A673 (cell line): ENCODE results near the gene LGR4. TPM values are rescaled to one million over a fixed set of nuclear protein-coding genes. Genes with fewer than 3 reads are reported as not detected.

Experiments
- BruUV-seq: library from RNA; stranded (reverse); fragments of 400-500 nt; replicated peaks from 2 replicates; lab custom pipeline; 2021; lab: Mats Ljungman, UMichigan
- CTCF ChIA-PET: fragments of 300-600 bp; sonication (Branson Sonifier 250); formaldehyde crosslinking; loops from one replicate; lab custom pipeline; 2022; ENCODE audit warnings: antibody characterized with exemption; lab: Charles Lee
- POLR2A ChIA-PET: fragments of 300-600 bp; sonication (Branson Sonifier 250); formaldehyde crosslinking; loops from one replicate; lab custom pipeline; 2022; ENCODE audit warnings: antibody characterized with exemption; ENCODE audit not compliant: low non-redundant PET; lab: Charles Lee
- DNase-seq: peaks from one replicate; pipeline ENCODE4 v3.0.0-alpha.2; 2015; ENCODE audit warnings: low spot score
- H3K27ac ChIP-seq: fragments of 200-600 bp; sonication (generic); 2 replicates; pipeline ENCODE4 v1.5.1; 2016; ENCODE audit warnings: mixed run types, low read depth, mild to moderate bottlenecking, mixed read lengths, antibody characterized with exemption, low read length; ENCODE audit not compliant: poor library complexity, severe bottlenecking
- H3K27me3 ChIP-seq: fragments of 200-600 bp; sonication (generic); replicated peaks from 2 replicates; pipeline ENCODE4 v1.6.1; 2017; ENCODE audit warnings: mixed run types, low read depth, mild to moderate bottlenecking, mixed read lengths, antibody characterized with exemption, low read length; ENCODE audit not compliant: insufficient read depth, poor library complexity
- H3K36me3 ChIP-seq: fragments of 200-600 bp; sonication (generic); 2 replicates; pipeline ENCODE4 v1.6.1; 2016; ENCODE audit warnings: mixed run types, mild to moderate bottlenecking, mixed read lengths, antibody characterized with exemption, low read length; ENCODE audit not compliant: insufficient read depth, poor library complexity, severe bottlenecking
- H3K4me1 ChIP-seq: fragments of 200-600 bp; sonication (generic); 2 replicates; pipeline ENCODE4 v1.6.1; 2017; ENCODE audit warnings: mixed run types, mild to moderate bottlenecking, mixed read lengths, antibody characterized with exemption, low read length; ENCODE audit not compliant: insufficient read depth, poor library complexity, severe bottlenecking
- H3K4me3 ChIP-seq: fragments of 200-600 bp; sonication (generic); 2 replicates; pipeline ENCODE4 v1.5.1; 2016; ENCODE audit warnings: low read depth, mixed run types, mild to moderate bottlenecking, mixed read lengths, low read length; ENCODE audit not compliant: poor library complexity, severe bottlenecking
- H3K9me3 ChIP-seq: fragments of 200-600 bp; sonication (generic); 2 replicates; pipeline ENCODE4 v1.6.1; 2016; ENCODE audit warnings: mixed run types, low read depth, mild to moderate bottlenecking, mixed read lengths, antibody characterized with exemption, low read length; ENCODE audit not compliant: poor library complexity, severe bottlenecking
- CTCF ChIP-seq: fragments of 300-800, 200-600 bp; sonication (generic); conservative IDR thresholded peaks from 2 replicates; pipeline ENCODE4 v1.5.1; 2017; ENCODE audit warnings: low read depth, mild to moderate bottlenecking, antibody characterized with exemption, low read length, moderate library complexity, mixed read lengths
- EZH2 ChIP-seq: fragments of 200-600 bp; sonication (generic); IDR thresholded peaks from 2 replicates; pipeline ENCODE4 v1.6.1; 2017; ENCODE audit warnings: borderline replicate concordance, low read depth, mild to moderate bottlenecking, mixed read lengths, antibody characterized with exemption, low read length; ENCODE audit not compliant: poor library complexity, severe bottlenecking
- intact Hi-C: fragments of 100-400 bp; cut with micrococcal nuclease; formaldehyde crosslinking; loops from one replicate; pipeline ENCODE4 v1.10.0; 2022; ENCODE audit not compliant: unreplicated experiment
- total RNA-seq: library from RNA; stranded (reverse); gene quantifications from 2 replicates; pipeline ENCODE4 v1.2.3, GENCODE V29; 2021

LGR4 gene
- total RNA-seq, 1 experiment from 2014 or later, result 24.7 TPM

DNA sequence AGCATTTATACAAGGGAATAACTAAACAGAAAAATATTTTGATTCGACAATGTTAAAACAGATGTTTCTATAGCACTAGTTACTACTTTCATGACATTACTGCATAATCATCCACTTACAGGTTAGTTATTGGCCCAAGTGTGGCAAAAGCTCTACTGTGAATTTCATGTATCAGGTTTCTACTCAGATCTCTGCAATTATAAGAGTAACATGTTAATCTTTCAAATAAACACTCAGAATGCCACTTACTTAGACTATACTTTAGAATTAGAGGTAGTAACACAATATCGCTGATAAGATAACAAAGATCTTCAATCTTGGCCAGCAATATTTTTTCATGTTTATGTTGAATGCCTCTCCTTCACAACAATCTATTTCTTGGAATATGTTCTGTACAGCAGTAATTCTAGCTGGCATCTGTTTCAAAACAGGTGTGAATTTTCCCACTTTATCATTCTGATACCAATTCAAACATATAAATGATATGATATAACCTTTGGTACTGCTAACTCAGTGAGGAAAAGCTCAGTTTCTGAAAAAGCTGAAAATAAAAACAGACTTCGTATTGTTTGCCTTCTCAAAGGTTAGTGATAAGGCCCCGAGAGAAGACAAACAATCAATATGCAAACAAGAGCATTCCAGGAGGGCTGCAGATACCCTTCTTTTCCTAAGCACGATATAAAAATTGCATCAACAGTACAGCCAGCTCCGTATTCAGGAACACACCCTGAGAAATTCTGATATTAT lies 98.6 kb downstream of the LGR4 start:
- BruUV-seq, result no TSS peak
- DNase-seq, result no peak
- TF ChIP-seq EZH2, result no peak
- TF ChIP-seq CTCF, result no peak
- ChIA-PET CTCF (no interaction called here), POLR2A (no interaction called here)
- Histone ChIP-seq H3K4me3 (no peak overlapping the region), H3K36me3 (no peaks in the 10 kb centered on the region), H3K27me3 (no peaks in the 10 kb centered on the region), H3K9me3 (no peaks in the 10 kb centered on the region), H3K27ac (no peak overlapping the region), H3K4me1 (peaks cover 7% of the 10 kb centered on the region)
- intact Hi-C loops, result no loop called here

- intact Hi-C loops, result no loop called here
- POLR2A ChIA-PET, result no interaction called here
- peaks cover 7% of the 10 kb centered on the region for H3K4me1 ChIP-seq
- CTCF ChIA-PET, result no interaction called here
- H3K27me3 ChIP-seq, result no peaks in the 10 kb centered on the region
- no peak overlapping the region for H3K27ac ChIP-seq
- no TSS peak for BruUV-seq
- no peaks in the 10 kb centered on the region for H3K9me3 ChIP-seq
- no peak for DNase-seq
- TF ChIP-seq CTCF, result no peak
- no peak for TF ChIP-seq EZH2
- no peak overlapping the region for H3K4me3 ChIP-seq
- H3K36me3 ChIP-seq, result no peaks in the 10 kb centered on the region
Observed at GRCh38 chr11:27373392-27373791, 99.2 kb downstream of the LGR4 start.

DNA sequence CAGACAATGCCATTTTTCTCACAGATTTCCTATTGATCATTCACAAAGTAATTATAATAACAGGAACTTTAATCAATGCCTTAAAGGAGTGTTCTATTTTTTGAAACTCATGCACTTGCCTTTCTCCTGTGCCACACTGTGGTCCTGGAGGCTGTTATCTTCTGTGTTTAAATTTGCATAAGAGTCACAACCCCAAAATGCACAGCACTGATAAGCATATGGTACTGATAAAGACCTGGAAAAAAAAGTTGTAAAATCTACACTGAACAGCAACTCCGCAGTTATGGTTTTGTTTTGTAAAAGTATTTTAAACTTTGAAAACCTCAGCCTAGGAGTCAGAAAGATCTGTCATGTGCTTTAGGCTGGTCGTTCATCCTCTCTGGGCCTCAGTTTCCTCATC lies 100.4 kb downstream of the LGR4 start:
- CTCF ChIA-PET, result no interaction called here
- Histone ChIP-seq H3K27me3 (no peaks in the 10 kb centered on the region), H3K4me3 (no peak overlapping the region), H3K27ac (no peak overlapping the region), H3K36me3 (no peaks in the 10 kb centered on the region), H3K9me3 (no peaks in the 10 kb centered on the region), H3K4me1 (peaks cover 7% of the 10 kb centered on the region)
- no peak for DNase-seq
- BruUV-seq, result no TSS peak
- intact Hi-C loops, result no loop called here
- POLR2A ChIA-PET, result no interaction called here
- TF ChIP-seq CTCF (no peak), EZH2 (no peak)
